Endothelial cell of umbilical vein (primary cell): ENCODE measurements around the gene TSC22D1. TPM values are rescaled to one million over a fixed set of nuclear protein-coding genes. Genes with fewer than 3 reads are reported as not detected.

Source experiments
- BruUV-seq: library from RNA; stranded (reverse); fragments of 400-500 nt; replicated peaks from 2 replicates; lab custom pipeline; 2021; lab: Mats Ljungman, UMichigan
- CTCF ChIA-PET: fragments of 300-600, 350-600 bp; sonication (Branson Sonifier 250); formaldehyde crosslinking; loops from one replicate; lab custom pipeline; 2021; ENCODE audit warnings: antibody characterized with exemption, inconsistent platforms; lab: Charles Lee
- POLR2A ChIA-PET: fragments of 300-600, 350-600 bp; sonication (Branson Sonifier 250); formaldehyde crosslinking; loops from one replicate; lab custom pipeline; 2021; ENCODE audit warnings: antibody characterized with exemption, inconsistent platforms; lab: Charles Lee
- DNase-seq: peaks from one replicate; pipeline ENCODE4 v3.0.0-alpha.2; 2011; ENCODE audit warnings: low read depth, low spot score
- FAIRE-seq: peaks from 2 replicates; lab custom pipeline; 2011; peaks lifted over from hg19 to GRCh38; lab: Jason Lieb, UNC
- H2AFZ ChIP-seq: 2 replicates; pipeline ENCODE4 v1.6.0; 2012; ENCODE audit warnings: low read depth, low read length, control low read depth, inconsistent platforms
- H3K27ac ChIP-seq: 2 replicates; pipeline ENCODE4 v1.5.1; 2011; ENCODE audit warnings: low read depth, mild to moderate bottlenecking, control low read depth, low read length, moderate library complexity; ENCODE audit not compliant: insufficient read depth
- H3K27me3 ChIP-seq, 2 experiments: 2 replicates each; pipeline versions ENCODE4 v1.6.0 to v1.6.1; 2011; ENCODE audit warnings: low read length in 2 of 2, mixed read lengths in 1 of 2; ENCODE audit not compliant: control insufficient read depth in 2 of 2, insufficient read depth in 2 of 2
- H3K36me3 ChIP-seq, 2 experiments: 2 replicates in 1 of 2; 3 replicates in 1 of 2; pipeline ENCODE4 v1.5.1; 2011; ENCODE audit warnings: low read length in 2 of 2, mild to moderate bottlenecking in 1 of 2, moderate library complexity in 1 of 2; ENCODE audit not compliant: control insufficient read depth in 2 of 2, insufficient read depth in 2 of 2; ENCODE audit errors: extremely low read depth in 1 of 2
- H3K4me1 ChIP-seq: 3 replicates; pipeline ENCODE4 v1.5.1; 2011; ENCODE audit warnings: mild to moderate bottlenecking, low read length; ENCODE audit not compliant: control insufficient read depth, insufficient read depth; ENCODE audit errors: extremely low read depth
- H3K4me2 ChIP-seq: 2 replicates; pipeline ENCODE4 v1.6.1; 2011; ENCODE audit warnings: low read length, control low read depth, mixed read lengths; ENCODE audit not compliant: insufficient read depth
- H3K4me3 ChIP-seq, 3 experiments: fragments of 200-600 bp in 1 of 3; sonication (generic), shearing (Covaris generic) in 1 of 3; replicated peaks in 1 of 3; 2 replicates each; pipeline ENCODE4 v1.5.1; 2011 to 2016; ENCODE audit warnings: control low read depth in 3 of 3, low read length in 3 of 3, mild to moderate bottlenecking in 2 of 3, inconsistent platforms in 1 of 3, low read depth in 1 of 3, moderate library complexity in 1 of 3; ENCODE audit not compliant: insufficient read depth in 1 of 3
- H3K79me2 ChIP-seq: 2 replicates; pipeline ENCODE4 v1.6.0; 2012; ENCODE audit warnings: low read length, inconsistent platforms; ENCODE audit not compliant: control insufficient read depth, insufficient read depth
- H3K9ac ChIP-seq: replicated peaks from 2 replicates; pipeline ENCODE3; 2011; ENCODE audit warnings: low read length, control low read depth; ENCODE audit not compliant: insufficient read depth; ENCODE audit errors: extremely low read depth
- H3K9me1 ChIP-seq: replicated peaks from 3 replicates; pipeline ENCODE4 v1.6.0; 2011; ENCODE audit warnings: mild to moderate bottlenecking, low read length; ENCODE audit not compliant: control insufficient read depth, insufficient read depth; ENCODE audit errors: extremely low read depth
- H3K9me3 ChIP-seq: replicated peaks from 2 replicates; pipeline ENCODE4 v1.5.1; 2012; ENCODE audit warnings: low read length, inconsistent platforms; ENCODE audit not compliant: control insufficient read depth, insufficient read depth
- H4K20me1 ChIP-seq: replicated peaks from 2 replicates; pipeline ENCODE3; 2011; ENCODE audit warnings: mild to moderate bottlenecking, low read length; ENCODE audit not compliant: control insufficient read depth, insufficient read depth; ENCODE audit errors: extremely low read depth
- CTCF ChIP-seq, 2 donors: IDR thresholded peaks; 1 replicate in 1 of 2; 2 replicates in 1 of 2; pipeline ENCODE4 v1.5.1; 2011; ENCODE audit warnings: low read length in 2 of 2, mild to moderate bottlenecking in 2 of 2, moderate library complexity in 2 of 2, control low read depth in 1 of 2, inconsistent platforms in 1 of 2, low read depth in 1 of 2; ENCODE audit not compliant: insufficient read depth in 1 of 2; ENCODE audit errors: extremely low read depth in 1 of 2
- EZH2 ChIP-seq: IDR thresholded peaks from 2 replicates; pipeline ENCODE4 v1.6.1; 2012; ENCODE audit warnings: borderline replicate concordance, low read depth, mild to moderate bottlenecking, moderate library complexity, low read length, inconsistent platforms; ENCODE audit not compliant: severe bottlenecking
- FOS ChIP-seq: IDR thresholded peaks from 2 replicates; pipeline ENCODE4 v1.6.1; 2011; ENCODE audit warnings: mild to moderate bottlenecking, low read length, moderate library complexity, borderline replicate concordance; ENCODE audit not compliant: insufficient read depth
- GATA2 ChIP-seq: IDR thresholded peaks from 2 replicates; pipeline ENCODE4 v1.7.0; 2011; ENCODE audit warnings: low read depth, mild to moderate bottlenecking, moderate library complexity, mixed read lengths, low read length; ENCODE audit not compliant: insufficient read length, insufficient read depth
- JUN ChIP-seq: IDR thresholded peaks from 2 replicates; pipeline ENCODE4 v1.6.1; 2011; ENCODE audit warnings: borderline replicate concordance, low read depth; ENCODE audit not compliant: insufficient read length, insufficient read depth
- MAX ChIP-seq: IDR thresholded peaks from 2 replicates; pipeline ENCODE4 v1.6.1; 2011; ENCODE audit not compliant: insufficient read depth, insufficient read length
- MYC ChIP-seq: IDR thresholded peaks from one replicate; pipeline ENCODE4 v1.6.1; 2011; ENCODE audit warnings: mild to moderate bottlenecking, low read depth, low read length
- POLR2A ChIP-seq: IDR thresholded peaks from 2 replicates; pipeline ENCODE4 v1.6.1; 2012; ENCODE audit warnings: low read depth, mild to moderate bottlenecking, control low read depth, low read length
- POLR2AphosphoS5 ChIP-seq: IDR thresholded peaks from 2 replicates; pipeline ENCODE4 v1.6.1; 2012; ENCODE audit warnings: low read depth, mild to moderate bottlenecking, control low read depth, low read length, moderate library complexity; ENCODE audit not compliant: insufficient read depth
- dilution Hi-C: fragments of 300-500 bp; cut with MboI; formaldehyde crosslinking; loops from one replicate; pipeline ENCODE4 v1.15.0; 2019; ENCODE audit warnings: low sequenced_read_pairs; ENCODE audit not compliant: extremely low pct_ligation_motif_present
- intact Hi-C: fragments of 100-400 bp; cut with micrococcal nuclease; formaldehyde crosslinking; loops from one replicate; pipeline ENCODE4 v1.10.0; 2022
- polyA plus RNA-seq, 4 experiments: library from polyadenylated mRNA; depleted of rRNA in 3 of 4; stranded (reverse) in 3 of 4; unstranded in 1 of 4; fragments of >200 nt; gene quantifications; 2 replicates each; pipeline versions ENCODE4 v1.2.1 to v1.2.3, GENCODE V29; 2011 to 2012; ENCODE audit warnings: missing spikeins in 1 of 4
- total RNA-seq: library from RNA; stranded (reverse); gene quantifications from 2 replicates; pipeline ENCODE4 v1.2.3, GENCODE V29; 2021

Gene TSC22D1
- total and polyA plus RNA-seq, 2 donors (not counting 3 experiments of a cell fraction or from before 2014, with no cell fraction given), result 47.7 to 51.8 TPM

GRCh38 chr13:44425815-44426078 lies 150.4 kb downstream of the TSC22D1 start:
- H3K9me1 ChIP-seq, result no peaks in the 10 kb centered on the region
- H3K27ac ChIP-seq, result no peak overlapping the region
- POLR2A ChIA-PET, result interaction anchor here (2.6 kb wide), 1 partner anchor 11 kb away, joined by 9 read pairs; no protein-coding TSS in a partner anchor
- TF ChIP-seq JUN (no peak), FOS (no peak), MYC (no peak), CTCF (IDR thresholded peaks at IDR 0.05; ENCODE audit: extremely low read depth in 1 of 2, insufficient read depth in 1 of 2, low read depth in 1 of 2, low read length in 2 of 2) (no peak), POLR2A (no peak), GATA2 (no peak), EZH2 (no peak), MAX (no peak), POLR2AphosphoS5 (no peak)
- dilution Hi-C loops (no loop called here), intact Hi-C loops (no loop called here)
- no peak overlapping the region for H3K4me3 ChIP-seq
- peaks cover 4 to 5% of the 10 kb centered on the region in 2 experiments for H3K27me3 ChIP-seq
- H3K9ac ChIP-seq, result peak overlapping the region; percentile 6
- no peak overlapping the region for H3K4me2 ChIP-seq
- no peaks in the 10 kb centered on the region for H3K9me3 ChIP-seq
- no peaks in the 10 kb centered on the region for H3K79me2 ChIP-seq
- H3K4me1 ChIP-seq, result no peaks in the 10 kb centered on the region
- CTCF ChIA-PET, result interaction anchor here (1.0 to 1.4 kb wide), 3 partner anchors 10 to 374 kb away, joined by 3 to 4 read pairs (median 3); no protein-coding TSS in a partner anchor
- no peak for FAIRE-seq
- H2AFZ ChIP-seq, result no peak overlapping the region
- no peaks in the 10 kb centered on the region for H3K36me3 ChIP-seq
- no peak for DNase-seq
- no peaks in the 10 kb centered on the region for H4K20me1 ChIP-seq
- BruUV-seq, result no TSS peak
